Activated CD8-positive, alpha-beta memory T cell treated with anti-CD3 and anti-CD28 coated beads, Interleukin-2, amount 50 U/mL, for 24 hours (primary cell): ENCODE measurements around the gene LRRC27.
"Not testable (repeated sequence)": the region's sequence is repeated elsewhere in the genome, so short reads cannot be mapped to it uniquely, and the experiment has no call there.

Source experiments
- DNase-seq: peaks from one replicate; pipeline ENCODE4 v3.0.0-alpha.2; 2020; ENCODE audit errors: extremely low read depth

LRRC27 gene

DNA sequence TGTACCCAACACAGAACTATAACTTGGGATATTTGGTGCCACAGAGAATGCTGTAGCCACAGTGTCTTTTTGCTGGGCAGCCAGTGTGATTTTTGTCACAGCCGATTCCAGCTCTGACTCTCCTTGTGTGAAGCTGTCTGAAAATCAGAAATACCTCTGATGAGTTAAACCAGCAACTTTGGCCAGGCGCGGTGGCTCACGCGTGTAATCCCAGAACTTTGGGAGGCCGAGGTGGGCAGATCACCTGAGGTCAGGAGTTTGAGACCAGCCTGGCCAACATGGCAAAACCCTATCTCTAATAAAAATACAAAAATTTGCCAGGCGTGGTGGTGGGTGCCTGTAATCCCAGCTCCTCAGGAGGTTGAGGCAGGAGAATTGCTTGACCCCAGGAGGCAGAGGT lies 5.9 kb downstream of the LRRC27 start:
- DNase-seq = not testable (repeated sequence)

DNA sequence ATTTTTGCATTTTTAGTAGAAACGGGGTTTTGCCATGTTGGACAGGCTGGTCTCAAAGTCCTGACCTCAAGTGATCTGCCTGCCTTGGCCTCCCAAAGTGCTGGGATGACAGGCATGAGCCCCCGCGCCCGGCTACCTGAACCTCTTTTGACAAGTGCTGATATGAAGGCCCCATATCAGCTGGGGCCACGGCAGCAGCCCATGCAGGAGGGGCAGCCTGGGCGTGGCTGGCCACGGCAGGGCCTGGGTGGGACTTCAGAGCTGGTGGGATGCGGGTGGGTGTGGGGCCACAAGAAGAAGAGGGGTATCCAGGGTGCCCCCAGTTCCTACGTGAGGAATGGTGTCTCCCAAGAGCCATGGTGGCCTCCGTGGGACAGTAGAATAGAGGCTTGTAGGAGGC lies 6.9 kb downstream of the LRRC27 start:
- no peak for DNase-seq

DNA sequence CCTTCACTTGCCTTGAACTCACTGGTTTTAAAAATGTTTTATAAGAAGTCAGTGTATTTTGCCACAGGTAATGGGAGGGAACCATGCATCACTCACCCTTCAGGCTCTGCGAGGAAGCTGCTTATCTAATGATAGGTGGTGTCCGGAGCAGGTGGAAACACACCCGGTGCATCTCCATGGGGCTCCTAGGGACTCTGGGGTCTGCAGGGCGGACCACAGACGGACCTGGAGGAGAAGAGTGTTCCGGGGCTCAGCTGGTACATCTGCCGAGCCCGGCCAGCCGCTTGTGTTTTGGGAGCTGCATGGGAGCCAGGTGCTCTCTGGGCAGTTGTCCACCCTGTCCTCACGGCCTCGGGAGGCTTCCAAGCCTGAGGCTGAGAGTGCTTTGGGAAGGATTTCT lies 7.3 kb downstream of the LRRC27 start:
- DNase-seq = no peak

DNA sequence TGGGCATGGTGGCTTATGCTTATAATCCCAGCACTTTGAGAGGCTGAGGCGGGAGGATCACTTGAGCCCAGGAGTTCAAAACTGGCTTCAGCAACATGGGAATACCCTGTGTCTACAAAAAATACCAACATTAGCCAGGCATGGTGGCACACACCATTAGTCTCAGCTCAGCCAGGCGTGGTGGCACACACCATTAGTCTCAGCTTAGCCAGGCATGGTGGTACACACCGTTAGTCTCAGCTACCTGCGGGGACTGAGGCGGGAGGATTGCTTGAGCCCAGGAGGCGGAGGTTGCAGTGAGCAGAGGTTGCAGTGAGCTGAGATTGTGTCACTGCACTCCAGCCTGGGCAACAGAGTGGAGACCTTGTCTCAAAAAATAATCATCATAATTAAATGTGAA lies 9.0 kb downstream of the LRRC27 start:
- no peak for DNase-seq

DNA sequence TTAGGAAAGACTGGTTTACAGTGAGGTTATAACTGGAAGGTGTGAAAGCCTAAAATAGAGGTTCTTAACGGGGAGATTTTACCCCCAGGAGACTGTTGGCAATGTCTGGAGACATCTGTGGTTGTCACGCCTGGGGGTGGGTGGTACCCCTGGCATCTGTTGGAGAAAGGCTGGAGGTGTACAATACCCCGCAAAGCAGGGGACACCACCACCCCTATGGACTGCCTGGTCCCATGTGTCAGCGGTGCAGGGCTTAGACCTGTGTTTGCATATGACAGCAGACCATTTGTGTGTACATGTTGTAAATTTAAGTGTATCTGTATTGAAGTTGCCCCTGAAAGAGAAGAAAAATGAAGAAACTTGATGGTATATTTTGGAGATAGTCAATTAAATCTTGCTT lies 9.8 kb downstream of the LRRC27 start:
- DNase-seq = no peak

DNA sequence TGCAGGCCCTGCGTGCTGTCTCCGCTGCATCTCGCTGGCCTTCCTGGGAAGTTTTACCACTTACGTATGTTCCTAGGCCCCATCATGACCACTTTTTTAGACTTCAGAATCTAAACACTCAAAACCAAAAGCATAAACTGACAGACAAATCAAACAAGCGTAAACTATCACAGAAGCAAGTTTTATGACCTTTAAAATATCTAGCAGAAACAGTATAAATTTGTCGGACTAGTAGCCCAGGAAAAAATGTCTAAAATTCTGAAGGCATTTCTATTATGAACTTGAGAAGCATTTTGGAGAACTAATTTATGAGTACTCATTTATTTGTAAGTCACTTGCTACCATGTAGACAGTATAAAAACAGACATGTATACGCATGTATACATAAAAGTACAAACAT lies 10.6 kb downstream of the LRRC27 start:
- no peak for DNase-seq

DNA sequence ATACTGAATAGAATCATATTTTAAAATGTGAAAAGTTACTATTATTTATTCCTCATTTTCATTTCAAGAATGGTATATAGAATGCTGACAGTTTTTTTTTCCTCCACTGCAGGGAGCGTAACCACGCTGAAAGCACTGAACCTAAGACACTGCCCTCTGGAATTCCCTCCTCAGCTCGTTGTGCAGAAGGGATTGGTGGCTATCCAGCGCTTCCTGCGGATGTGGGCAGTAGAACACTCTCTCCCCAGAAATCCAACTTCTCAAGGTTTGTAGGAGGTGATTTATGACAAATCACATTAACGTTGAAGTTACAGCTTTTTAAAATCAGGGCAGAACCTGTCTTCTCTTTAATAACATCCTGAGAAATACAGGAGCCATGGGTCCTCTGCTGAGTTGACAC lies 12.4 kb downstream of the LRRC27 start:
- no peak for DNase-seq

DNA sequence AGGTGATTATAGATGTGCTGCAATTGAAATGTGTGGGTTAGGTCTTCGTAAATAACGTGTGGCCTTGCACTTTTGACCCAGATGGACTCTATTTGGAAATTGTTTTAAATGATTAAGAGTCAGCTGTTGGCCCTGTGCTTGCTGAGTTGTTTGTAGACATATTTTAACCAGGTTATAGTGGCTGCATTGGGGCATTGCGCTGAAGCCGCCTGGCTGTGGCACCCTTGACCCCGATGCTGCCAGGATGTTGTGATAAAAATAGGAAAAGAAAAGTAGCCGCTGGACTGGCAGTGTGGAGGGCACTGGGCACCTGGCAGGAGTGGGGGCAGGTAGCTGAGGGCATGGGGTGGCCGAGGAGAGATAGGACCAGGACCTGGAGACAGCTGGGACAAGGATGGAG lies 13.4 kb downstream of the LRRC27 start:
- DNase-seq = no peak

DNA sequence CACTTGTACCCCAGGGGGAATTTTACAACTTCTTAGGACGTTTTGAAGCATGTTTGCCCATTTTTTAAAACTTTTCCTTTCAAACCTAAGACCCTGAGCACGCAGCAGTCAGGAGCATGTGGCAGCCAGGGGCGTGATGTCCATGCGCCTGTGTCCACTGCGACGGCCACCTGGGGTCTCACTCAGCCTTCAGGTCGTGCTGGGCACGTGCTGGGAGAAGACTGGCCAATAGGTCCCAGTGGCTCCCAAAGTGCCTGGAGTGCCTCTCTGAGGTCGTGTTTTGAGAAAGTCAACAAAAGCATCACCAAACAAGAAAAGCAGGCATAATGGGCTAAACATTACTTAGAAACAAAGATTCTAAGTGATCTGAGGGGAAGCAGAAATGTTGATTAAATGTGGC lies 14.8 kb downstream of the LRRC27 start:
- DNase-seq = no peak

DNA sequence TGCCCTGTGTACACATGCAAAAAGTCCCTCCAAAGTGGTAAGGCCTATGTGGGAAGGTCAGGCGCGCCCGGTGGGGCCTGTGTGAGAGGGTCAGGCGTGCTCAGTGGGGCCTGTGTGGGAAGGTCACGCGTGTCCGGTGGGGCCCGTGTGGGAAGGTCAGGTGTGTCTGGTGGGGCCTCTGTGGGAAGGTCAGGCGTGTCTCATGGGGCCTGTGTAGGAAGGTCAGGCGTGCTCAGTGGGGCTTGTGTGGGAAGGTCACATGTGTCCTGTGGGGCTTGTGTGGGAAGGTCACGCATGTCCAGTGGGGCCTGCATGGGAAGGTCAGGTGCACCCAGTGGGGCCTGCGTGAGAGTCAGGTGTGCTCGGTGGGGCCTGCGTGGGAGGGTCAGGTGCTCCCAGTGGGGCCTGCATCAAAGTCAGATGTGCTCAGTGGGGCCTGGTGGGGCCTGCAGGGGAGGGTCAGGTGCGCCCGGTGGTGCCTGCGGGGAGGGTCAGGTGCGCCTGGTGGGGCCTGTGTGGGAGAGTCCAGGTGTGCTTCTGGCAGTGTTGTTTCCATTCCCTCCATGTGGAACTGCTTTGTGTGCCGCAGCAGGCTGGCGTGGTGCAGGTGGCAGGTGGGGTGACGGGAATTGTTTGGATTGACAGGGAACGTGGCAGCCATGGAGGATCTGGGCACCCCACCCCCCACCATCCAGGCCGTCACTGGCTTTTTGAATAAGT lies 15.4 kb downstream of the LRRC27 start:
- no peak for DNase-seq

DNA sequence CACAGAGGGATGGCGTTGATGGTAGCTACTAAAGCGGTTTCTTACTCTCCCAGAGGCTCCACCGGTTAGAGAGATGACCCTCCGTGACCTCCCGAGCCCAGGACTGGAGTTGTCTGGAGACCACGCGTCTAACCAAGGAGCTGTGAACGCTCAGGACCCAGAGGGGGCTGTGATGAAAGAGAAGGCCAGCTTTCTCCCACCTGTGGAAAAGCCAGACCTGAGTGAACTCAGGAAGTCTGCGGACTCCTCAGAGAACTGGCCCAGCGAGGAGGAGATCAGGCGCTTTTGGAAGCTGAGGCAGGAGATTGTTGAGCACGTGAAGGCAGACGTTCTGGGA lies 15.9 kb downstream of the LRRC27 start:
- DNase-seq = no peak

DNA sequence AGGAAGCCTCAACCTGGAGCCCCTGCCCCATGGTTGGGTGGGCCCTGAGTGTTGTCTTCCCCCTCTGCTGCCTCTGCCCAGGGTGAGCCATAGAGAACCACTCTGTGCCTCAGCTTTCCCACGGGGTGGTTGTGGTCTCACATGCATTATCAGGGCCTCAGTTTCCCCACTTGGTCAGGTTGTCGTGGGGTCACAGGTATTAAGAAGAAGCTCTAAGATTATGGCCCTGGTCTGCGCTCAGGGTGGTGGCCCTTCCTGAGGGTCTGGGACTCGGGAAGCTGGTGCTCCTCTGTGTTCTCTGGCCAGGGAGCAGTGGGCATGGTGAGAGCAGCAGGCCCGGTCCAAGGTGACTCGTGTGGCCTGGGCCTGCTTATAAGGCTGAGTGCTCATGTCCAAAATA lies 17.8 kb downstream of the LRRC27 start:
- no peak for DNase-seq

DNA sequence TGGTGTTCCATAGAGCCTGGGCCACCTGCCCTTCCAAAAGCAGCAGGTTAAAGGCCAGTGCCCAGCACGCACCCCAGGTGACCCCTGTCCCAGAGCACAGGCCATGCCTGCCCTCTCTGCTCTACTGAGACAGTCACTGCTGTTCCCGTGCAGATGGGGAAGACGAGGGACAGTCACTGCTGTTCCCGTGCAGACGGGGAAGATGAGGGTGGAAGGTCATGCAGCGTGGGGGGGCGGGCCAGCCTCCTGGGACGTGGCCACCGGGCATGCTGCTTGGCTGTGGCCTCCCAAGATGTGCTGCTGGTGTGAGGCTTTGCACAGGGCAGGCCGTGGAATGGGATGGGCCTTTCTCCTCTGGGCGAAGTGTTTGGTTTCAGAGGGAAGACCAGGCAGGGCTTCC lies 18.4 kb downstream of the LRRC27 start:
- DNase-seq = no peak

DNA sequence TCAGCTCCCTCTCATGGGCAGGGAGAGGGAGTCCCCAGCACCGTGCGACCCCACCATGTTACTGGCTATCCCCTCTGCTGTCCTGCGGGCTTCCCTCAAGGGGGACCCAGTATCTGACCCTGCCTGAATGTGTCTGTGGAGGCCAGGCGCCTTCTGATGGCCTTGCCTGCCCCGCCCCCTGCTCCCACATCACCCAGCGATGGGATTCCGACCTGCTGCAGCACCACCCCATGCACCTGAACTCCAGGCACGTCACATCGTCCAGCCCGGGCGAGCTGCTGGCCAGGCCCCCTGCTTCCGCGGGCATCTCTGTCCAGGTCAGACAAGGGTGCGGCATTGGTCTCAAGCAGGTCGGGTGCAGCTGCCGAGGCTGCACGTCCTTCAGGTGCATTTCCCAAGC lies 19.0 kb downstream of the LRRC27 start:
- no peak for DNase-seq

DNA sequence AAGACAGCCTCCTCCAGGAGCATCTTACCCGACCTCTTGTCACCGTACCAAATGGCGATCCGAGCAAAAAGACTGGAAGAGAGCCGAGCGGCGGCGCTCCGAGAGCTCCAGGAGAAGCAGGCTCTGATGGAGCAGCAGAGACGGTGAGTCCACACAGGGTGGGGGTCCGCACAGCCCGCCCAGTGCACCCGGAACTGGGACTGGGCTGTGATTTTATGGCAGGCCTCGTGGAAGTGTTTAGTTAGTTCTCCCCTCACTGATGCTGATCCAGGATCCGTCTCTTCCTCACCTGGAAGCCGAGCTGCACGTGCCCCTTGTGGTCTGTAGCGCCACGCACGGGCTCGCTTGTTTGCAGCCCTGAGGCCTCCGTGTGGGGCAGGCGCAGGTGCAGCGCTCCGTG lies 19.6 kb downstream of the LRRC27 start:
- DNase-seq = no peak

DNA sequence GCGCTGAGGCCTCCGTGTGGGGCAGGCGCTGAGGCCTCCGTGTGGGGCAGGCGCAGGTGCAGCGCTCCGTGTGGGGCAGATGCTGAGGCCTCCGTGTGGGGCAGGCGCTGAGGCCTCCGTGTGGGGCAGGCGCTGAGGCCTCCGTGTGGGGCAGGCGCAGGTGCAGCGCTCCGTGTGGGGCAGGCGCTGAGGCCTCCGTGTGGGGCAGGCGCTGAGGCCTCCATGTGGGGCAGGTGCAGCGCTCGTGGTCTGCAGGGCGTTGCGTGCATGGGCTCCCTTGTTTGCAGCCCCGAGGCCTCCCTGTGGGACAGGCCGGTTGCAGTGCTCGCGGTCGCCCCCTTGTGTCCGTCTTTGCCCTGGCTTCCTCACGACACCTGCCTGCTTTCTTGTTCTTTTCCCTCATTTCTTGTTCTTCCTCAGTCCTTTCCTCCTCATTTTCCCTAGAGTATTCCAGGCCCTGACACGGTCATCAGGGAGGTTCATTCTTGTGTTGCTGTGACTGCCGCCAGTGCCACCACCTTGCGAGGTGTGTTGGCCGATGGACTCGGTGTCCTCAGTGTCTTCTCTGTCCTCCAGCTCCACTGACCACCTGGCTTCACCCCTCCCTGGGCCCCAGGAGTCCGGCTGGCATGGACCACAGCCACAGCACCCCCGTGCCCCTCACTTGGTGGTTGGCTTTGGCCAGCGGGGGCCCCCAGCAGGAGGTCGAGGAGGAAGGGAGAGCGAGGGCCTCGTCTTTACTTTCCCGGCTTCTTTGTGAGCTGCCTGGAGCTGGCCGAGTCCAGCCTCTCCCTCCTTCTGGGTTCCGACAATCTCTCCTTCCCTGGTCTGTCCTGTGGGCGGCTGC lies 20.7 kb downstream of the LRRC27 start:
- peak; percentile 47 for DNase-seq

DNA sequence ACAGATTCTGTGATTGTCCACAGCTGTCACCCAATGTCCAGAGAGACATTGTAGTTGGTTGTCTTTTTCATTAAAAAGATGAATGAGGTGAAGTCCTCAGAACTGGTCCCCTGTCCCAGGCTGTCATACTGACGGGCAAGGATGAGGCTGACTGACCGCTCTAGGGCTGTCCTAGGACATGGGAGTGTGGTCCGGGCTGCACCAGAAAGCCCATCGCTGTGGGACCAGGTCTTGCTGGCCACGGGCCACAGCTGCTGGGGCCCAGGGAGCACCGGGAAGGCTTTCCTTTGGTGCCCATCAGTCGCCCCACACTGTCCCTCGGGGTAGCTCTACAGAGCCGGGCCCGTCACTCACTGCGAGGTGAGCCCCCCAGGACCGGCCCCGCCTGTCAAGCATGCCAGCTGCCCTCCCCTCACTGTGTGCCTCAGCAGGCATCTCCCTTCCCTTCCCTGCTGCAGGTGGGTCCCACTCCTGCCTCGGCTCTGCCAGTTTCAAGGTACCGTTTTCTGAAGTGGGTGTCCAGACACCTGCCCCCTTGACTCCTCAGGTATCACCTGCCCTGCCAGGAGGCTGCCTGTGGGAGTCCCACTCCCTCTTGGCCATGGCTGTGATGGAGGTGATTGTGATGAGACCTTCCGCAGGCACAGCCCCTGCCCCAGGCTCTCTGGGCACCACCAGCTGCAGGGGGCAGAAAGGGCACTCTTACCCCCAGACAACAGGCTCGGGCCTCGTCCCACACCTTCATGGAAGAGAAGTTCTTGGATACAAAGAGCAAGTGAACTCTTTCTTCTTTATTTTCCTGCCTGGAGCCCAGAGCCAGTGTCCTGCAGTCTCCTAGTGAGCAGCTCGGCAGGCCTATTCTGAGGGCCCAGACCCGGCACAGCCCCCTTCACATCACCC lies 21.7 kb downstream of the LRRC27 start:
- DNase-seq = no peak

DNA sequence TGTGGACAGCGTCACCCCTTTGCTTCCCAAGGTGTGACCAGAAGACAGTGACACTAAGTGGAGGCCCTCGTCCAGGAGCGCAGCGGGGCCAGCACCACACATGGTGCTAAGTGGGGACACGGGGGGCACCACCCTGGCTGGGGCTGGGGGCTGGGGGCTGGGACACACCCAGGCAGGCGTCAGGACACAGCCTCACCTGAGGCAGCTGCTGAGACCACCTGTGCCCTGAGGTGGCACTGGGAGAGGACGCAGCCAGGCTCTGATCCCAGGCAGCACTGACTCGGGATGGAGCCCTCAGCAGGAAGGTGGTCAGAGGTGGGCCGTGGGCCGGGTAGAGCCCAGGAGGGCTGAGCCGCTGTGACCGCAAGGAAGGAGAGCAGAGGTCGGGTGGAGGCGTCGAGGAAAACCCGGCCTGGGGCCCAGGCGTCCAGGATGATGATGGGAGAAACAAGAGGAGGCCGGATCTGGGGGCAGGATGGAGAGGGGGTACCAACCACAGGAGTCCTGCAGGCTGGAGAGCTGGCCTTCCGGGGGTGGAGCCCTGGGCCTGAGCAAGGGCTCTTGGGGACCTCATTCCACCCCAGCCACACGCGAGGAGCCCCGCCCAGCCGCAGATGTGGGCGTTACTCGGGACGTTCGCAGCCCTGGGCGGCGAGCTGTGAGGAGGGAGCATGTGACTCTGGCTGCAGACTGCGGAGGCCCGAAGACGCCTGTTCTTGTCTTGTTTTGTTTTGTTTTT lies 22.5 kb downstream of the LRRC27 start:
- DNase-seq = no peak

DNA sequence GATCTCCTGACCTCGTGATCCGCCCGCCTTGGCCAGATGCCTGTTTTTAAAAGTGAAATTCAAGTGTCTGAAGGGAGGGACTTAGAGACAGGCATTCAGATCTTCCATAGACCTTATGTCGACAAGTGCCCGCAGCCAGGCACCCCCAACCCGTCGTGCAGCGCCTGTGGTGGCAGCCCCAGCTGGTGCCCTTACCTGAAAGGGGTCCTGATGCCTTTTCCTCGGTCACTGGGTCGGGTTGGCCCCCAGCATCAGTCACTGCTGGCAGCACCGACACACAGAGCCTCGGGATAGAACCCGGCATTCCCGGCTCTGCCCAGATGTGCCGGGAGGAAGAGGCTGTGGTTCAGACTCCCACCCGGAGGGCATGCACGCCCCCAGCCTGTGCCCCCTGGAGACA lies 23.3 kb downstream of the LRRC27 start:
- DNase-seq = no peak

DNA sequence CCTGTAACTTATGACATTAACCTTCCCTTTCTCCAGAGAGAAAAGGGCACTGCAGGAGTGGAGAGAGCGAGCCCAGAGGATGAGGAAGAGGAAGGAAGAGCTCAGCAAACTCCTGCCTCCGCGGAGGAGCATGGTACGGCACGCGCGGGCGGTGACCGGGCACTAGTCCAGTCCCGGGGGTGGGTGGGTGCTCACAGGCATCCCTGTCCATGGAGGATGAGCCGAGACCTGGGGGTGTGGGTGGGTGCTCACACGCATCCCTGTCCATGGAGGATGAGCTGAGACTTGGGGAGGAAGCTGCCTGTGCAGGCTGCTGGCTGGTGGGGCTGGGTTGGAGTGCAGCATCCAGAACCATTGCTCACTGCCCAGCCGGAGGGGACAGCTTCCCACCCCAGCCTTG lies 23.8 kb downstream of the LRRC27 start:
- no peak for DNase-seq

DNA sequence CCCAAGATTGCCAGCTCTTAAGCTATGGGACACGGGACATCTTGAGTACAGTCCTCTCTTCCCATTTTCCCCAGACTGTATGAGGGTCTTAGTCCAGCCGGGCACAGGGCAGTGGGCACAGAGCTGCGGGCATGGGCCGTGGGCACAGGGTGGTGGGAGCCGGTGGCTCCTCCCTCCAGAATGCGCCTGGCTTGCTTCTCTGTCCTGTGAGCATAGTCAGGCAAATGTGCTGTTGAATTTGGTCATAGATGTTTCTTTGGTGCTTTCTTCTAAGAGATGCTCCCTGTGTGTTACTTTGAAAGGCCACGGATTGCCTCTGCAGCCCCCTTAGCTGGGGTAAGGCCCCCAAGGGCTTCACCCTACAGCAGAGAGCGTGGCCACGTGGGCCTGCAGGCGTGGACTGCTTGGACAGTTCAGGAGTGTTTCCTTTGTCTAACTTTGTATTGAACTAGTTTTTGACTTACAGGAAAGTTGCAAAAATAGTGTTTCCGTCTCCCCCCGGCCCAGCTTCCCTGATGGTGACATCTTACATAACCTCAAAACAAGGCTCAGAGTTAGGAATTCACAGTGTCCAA lies 24.7 kb downstream of the LRRC27 start:
- no peak for DNase-seq
